ENCODE results near the gene ARHGAP31. TPM values are rescaled to one million over a fixed set of nuclear protein-coding genes. Genes with fewer than 3 reads are reported as not detected.

Gene ARHGAP31
- total and polyA plus RNA-seq, 2 of the 8 experiments (the other 6 are each of a cell fraction or from before 2014, with no cell fraction given), result 1.1 to 7.6 TPM

DNA sequence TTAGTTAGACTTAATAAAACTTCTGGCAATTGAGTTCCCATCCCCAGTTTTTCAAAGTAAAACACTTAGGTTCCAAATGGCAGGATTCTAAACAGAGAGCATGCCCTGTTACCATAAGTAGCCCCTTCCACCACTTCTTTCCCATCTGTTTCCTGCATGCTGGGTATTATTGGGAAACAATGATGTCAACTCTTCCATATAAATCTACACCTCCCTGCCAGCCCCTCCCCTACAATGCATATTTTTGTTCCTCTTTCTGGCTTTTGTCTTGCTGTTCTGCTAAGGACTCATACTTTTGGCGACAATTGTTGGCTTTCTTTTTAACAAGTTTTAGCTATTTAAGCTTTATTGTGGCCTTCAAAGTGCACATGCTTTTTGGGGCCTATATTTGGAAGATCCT, 11.1 kb downstream of the ARHGAP31 start:
- ChIA-PET POLR2A (ENCODE audit: partially characterized antibody) (interaction anchor here (1.1 to 1.2 kb wide), 2 partner anchors 13 to 44 kb away, joined by 4 to 5 read pairs; no protein-coding TSS in a partner anchor), CTCF (ENCODE audit: partially characterized antibody) (interaction anchor here (0.7 to 1.8 kb wide), 6 partner anchors 15 to 183 kb away, joined by 3 to 4 read pairs (median 3); no protein-coding TSS in a partner anchor)
- H3K18ac ChIP-seq (ENCODE audit: extremely low read depth, low read length), result no peak overlapping the region
- H3K9ac ChIP-seq (replicated peaks in 1 of 4; ENCODE audit: extremely low read depth in 1 of 4, low read depth in 3 of 4, low read length in 3 of 4), result no peak overlapping the region
- TF ChIP-seq E2F6 (IDR thresholded peaks at IDR 0.05) (no peak), ZNF274 (IDR thresholded peaks at IDR 0.05; ENCODE audit: borderline replicate concordance, extremely low read depth, low read length) (no peak), KDM4A (IDR thresholded peaks at IDR 0.05; ENCODE audit: low read depth, low read length, severe bottlenecking) (no peak), KDM1A (IDR thresholded peaks at IDR 0.05; ENCODE audit: borderline replicate concordance, low read length) (no peak), GTF2F1 (IDR thresholded peaks at IDR 0.05; ENCODE audit: borderline replicate concordance, low read depth, low read length) (no peak), TAF7 (optimal IDR thresholded peaks at IDR 0.05; ENCODE audit: borderline replicate concordance, low read depth, low read length) (no peak), CEBPB (IDR thresholded peaks at IDR 0.05; ENCODE audit: low read depth, low read length) (no peak), CTBP2 (IDR thresholded peaks at IDR 0.05; ENCODE audit: borderline replicate concordance, insufficient read depth, insufficient read length, low read length) (no peak), RFX5 (IDR thresholded peaks at IDR 0.05; ENCODE audit: borderline replicate concordance, low read depth, low read length) (no peak), HDAC2 (IDR thresholded peaks at IDR 0.05; ENCODE audit: borderline replicate concordance in 1 of 2, low read depth in 2 of 2, low read length in 2 of 2) (no peak), BCL11A (IDR thresholded peaks at IDR 0.05; ENCODE audit: low read depth in 2 of 2, low read length in 2 of 2) (no peak), TCF12 (IDR thresholded peaks at IDR 0.05; ENCODE audit: low read depth, low read length) (no peak)
- H3K4me3 ChIP-seq (ENCODE audit: extremely low read depth in 1 of 4, insufficient read depth in 2 of 4, low read depth in 3 of 4, low read length in 4 of 4), result no peak overlapping the region
- H4K91ac ChIP-seq (replicated peaks; ENCODE audit: insufficient read length, low read length), result no peak overlapping the region
- H2BK15ac ChIP-seq (ENCODE audit: low read length), result no peak overlapping the region; the same call in 1 of the 2 replicates
- H3K4me2 ChIP-seq (ENCODE audit: insufficient read depth in 1 of 2, low read depth in 2 of 2, low read length in 2 of 2), result no peak overlapping the region
- no peak overlapping the region for H3K23ac ChIP-seq (ENCODE audit: insufficient read length)
- no peak overlapping the region for H4K5ac ChIP-seq (ENCODE audit: insufficient read length, low read depth, low read length)
- no peaks in the 10 kb centered on the region for H4K20me1 ChIP-seq (replicated peaks in 1 of 2; ENCODE audit: control insufficient read depth in 1 of 2, insufficient read depth in 2 of 2, low read length in 2 of 2)
- no peak overlapping the region for H2AK5ac ChIP-seq (ENCODE audit: low read depth, low read length)
- H2BK5ac ChIP-seq (ENCODE audit: low read depth, low read length), result no peak overlapping the region
- H3K79me1 ChIP-seq (ENCODE audit: low read depth, low read length), result no peaks in the 10 kb centered on the region; the same call in 1 of the 2 replicates
- H3K14ac ChIP-seq (ENCODE audit: insufficient read length), result no peak overlapping the region
- no peak overlapping the region for H3K4ac ChIP-seq (replicated peaks; ENCODE audit: insufficient read length, low read depth, low read length)
- no peaks in the 10 kb centered on the region for H3K36me3 ChIP-seq (ENCODE audit: control insufficient read depth in 2 of 4, insufficient read depth in 4 of 4, low read length in 3 of 4)
- H3K23me2 ChIP-seq (ENCODE audit: low read depth, low read length), result no peaks in the 10 kb centered on the region
- peaks cover 0 to 3% (median 0%) of the 10 kb centered on the region in 4 experiments; a peak in 2 of 7 replicates for H3K27me3 ChIP-seq (replicated peaks in 1 of 4; ENCODE audit: control insufficient read depth in 3 of 4, extremely low read depth in 1 of 4, insufficient read depth in 3 of 4, low read length in 3 of 4)
- FAIRE-seq (no peak), DNase-seq (ENCODE audit: low read depth in 1 of 2, low spot score in 2 of 2) (no peak)
- no peak overlapping the region for H2BK20ac ChIP-seq (ENCODE audit: low read length)
- H2AFZ ChIP-seq (ENCODE audit: low read length), result no peak overlapping the region
- no peak overlapping the region for H2BK12ac ChIP-seq (ENCODE audit: low read depth, low read length)
- H3K4me1 ChIP-seq (replicated peaks in 1 of 4; ENCODE audit: control insufficient read depth in 3 of 4, insufficient read depth in 4 of 4, low read length in 3 of 4), result peaks cover 8 to 17% (median 11%) of the 10 kb centered on the region in 4 experiments
- no peaks in the 10 kb centered on the region for H3K9me3 ChIP-seq (ENCODE audit: insufficient read depth in 2 of 2, low read depth in 1 of 2, low read length in 1 of 2)
- 82% methylated on average over 1 of the region's 1 CpG; no CpG with 5 or more reads in 1 of the 2 experiments for WGBS, 2 experiments (ENCODE audit: extremely low coverage in 1 of 2, insufficient coverage in 1 of 2, insufficient read length in 1 of 2, insufficient replicate concordance in 2 of 2, low coverage in 1 of 2, low lambda C conversion rate in 2 of 2, missing lambda C conversion rate in 1 of 2)
- H3K79me2 ChIP-seq (ENCODE audit: control insufficient read depth in 1 of 2, insufficient read depth in 2 of 2, low read length in 2 of 2), result no peaks in the 10 kb centered on the region
- no peak overlapping the region for H3K56ac ChIP-seq (replicated peaks; ENCODE audit: insufficient read length, low read depth, low read length)
- no peak overlapping the region for H3K27ac ChIP-seq (ENCODE audit: low read depth, low read length)
- no peak overlapping the region for H4K8ac ChIP-seq (ENCODE audit: extremely low read depth, insufficient read depth, low read length)
- no peak overlapping the region for H2BK120ac ChIP-seq (replicated peaks; ENCODE audit: low read depth, low read length)

All from H1 (cell line).